H1 (cell line): ENCODE measurements around the gene BCL2. TPM values are rescaled to one million over a fixed set of nuclear protein-coding genes. Genes with fewer than 3 reads are reported as not detected.

Experiments
- ASH2L ChIP-seq: fragments of 200-600, 300-600 bp; sonication (generic); IDR thresholded peaks from one replicate; pipeline ENCODE4 v1.7.1; 2017; ENCODE audit warnings: low read length
- JUND ChIP-seq: IDR thresholded peaks from 2 replicates; pipeline ENCODE4 v1.6.1; 2011; ENCODE audit warnings: mild to moderate bottlenecking, improper control_type of control experiment, low read length
- KDM5A ChIP-seq: fragments of 200-600 bp; IDR thresholded peaks from 2 replicates; pipeline ENCODE4 v1.7.1; 2012; ENCODE audit warnings: mild to moderate bottlenecking, low read length, inconsistent platforms, mixed read lengths
- PHF8 ChIP-seq: fragments of 200-600 bp; sonication (generic); conservative IDR thresholded peaks from 2 replicates; pipeline ENCODE4 v1.7.1; 2012; ENCODE audit warnings: low read depth, mild to moderate bottlenecking, inconsistent platforms, low read length, moderate library complexity
- POLR2AphosphoS5 ChIP-seq: IDR thresholded peaks from 2 replicates; pipeline ENCODE4 v1.6.1; 2011; ENCODE audit warnings: low read depth, low read length
- RXRA ChIP-seq: IDR thresholded peaks from 2 replicates; pipeline ENCODE4 v1.6.1; 2011; ENCODE audit warnings: low read depth, mild to moderate bottlenecking, low read length, moderate library complexity; ENCODE audit not compliant: insufficient read depth
- TEAD4 ChIP-seq: IDR thresholded peaks from 2 replicates; pipeline ENCODE4 v1.6.1; 2012; ENCODE audit warnings: low read depth, low read length, inconsistent platforms, mixed read lengths
- YY1 ChIP-seq: IDR thresholded peaks from 2 replicates; pipeline ENCODE4 v1.6.1; 2011; ENCODE audit warnings: low read depth, mild to moderate bottlenecking, low read length
- polyA plus RNA-seq, 7 experiments: library from polyadenylated mRNA; depleted of rRNA in 3 of 7; stranded (reverse) in 5 of 7; unstranded in 2 of 7; fragments of >200 nt in 5 of 7; fragments of 200-250 nt in 2 of 7; gene quantifications; 1 replicate in 5 of 7; 2 replicates in 1 of 7; 4 replicates in 1 of 7; pipeline versions ENCODE4 v1.2.1 to v1.2.3, GENCODE V29; 2011 to 2013; ENCODE audit warnings: missing spikeins in 2 of 7, mixed read lengths in 2 of 7
- total RNA-seq: library from RNA; stranded (reverse); fragmentation: NEBNext Ultra II Directional; extraction: Animal tissue kit (Norgen Biotek cat#: 25700); gene quantifications from 2 replicates; pipeline ENCODE4 v1.2.1, GENCODE V29; 2021
- TF ChIP-seq, protein P1 (sequence below): fragments of 300-600 bp; sonication (generic); IDR thresholded peaks from 2 replicates; pipeline ENCODE4 v1.7.1; 2012; ENCODE audit warnings: low read length, moderate library complexity, mild to moderate bottlenecking, inconsistent platforms; ENCODE audit not compliant: insufficient replicate concordance

BCL2 gene
- total and polyA plus RNA-seq, 2 of the 8 experiments (the other 6 are each of a cell fraction or from before 2014, with no cell fraction given): 0.59 to 4.5 TPM

DNA sequence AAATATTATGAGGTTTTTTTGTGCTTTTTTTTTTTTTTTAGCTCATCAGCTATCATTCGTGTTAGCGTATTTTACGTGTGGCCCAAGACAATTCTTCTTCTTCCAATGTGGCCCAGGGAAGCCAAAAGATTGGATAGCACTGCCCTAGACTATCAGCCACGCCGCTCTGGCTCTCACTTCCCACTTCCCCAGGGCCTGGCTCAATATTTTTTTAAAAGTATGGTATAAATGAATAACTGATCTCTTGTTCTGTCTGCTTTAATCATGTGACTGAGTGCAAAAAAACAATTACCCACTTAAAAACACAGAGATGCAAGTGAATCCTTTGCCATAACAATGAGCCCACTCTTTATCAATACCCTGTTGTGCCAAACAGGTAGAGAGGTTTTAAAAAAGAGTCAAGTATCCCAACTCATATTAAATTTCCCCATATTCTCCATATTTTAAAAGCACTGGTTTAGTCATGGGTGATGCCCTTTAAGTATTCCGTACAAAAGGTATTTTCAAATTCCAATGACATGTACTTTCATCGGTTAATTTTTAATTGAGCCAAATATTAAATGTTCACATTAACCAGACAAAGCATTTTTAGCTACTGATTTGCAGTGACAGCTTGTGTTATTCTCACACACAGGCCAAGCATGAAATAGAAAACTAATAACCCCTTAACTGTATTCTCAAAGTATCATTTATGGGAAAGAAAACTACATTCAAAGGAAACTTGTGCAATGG lies 12.6 kb downstream of the BCL2 start (continued):
- TF ChIP-seq, protein P1, sequence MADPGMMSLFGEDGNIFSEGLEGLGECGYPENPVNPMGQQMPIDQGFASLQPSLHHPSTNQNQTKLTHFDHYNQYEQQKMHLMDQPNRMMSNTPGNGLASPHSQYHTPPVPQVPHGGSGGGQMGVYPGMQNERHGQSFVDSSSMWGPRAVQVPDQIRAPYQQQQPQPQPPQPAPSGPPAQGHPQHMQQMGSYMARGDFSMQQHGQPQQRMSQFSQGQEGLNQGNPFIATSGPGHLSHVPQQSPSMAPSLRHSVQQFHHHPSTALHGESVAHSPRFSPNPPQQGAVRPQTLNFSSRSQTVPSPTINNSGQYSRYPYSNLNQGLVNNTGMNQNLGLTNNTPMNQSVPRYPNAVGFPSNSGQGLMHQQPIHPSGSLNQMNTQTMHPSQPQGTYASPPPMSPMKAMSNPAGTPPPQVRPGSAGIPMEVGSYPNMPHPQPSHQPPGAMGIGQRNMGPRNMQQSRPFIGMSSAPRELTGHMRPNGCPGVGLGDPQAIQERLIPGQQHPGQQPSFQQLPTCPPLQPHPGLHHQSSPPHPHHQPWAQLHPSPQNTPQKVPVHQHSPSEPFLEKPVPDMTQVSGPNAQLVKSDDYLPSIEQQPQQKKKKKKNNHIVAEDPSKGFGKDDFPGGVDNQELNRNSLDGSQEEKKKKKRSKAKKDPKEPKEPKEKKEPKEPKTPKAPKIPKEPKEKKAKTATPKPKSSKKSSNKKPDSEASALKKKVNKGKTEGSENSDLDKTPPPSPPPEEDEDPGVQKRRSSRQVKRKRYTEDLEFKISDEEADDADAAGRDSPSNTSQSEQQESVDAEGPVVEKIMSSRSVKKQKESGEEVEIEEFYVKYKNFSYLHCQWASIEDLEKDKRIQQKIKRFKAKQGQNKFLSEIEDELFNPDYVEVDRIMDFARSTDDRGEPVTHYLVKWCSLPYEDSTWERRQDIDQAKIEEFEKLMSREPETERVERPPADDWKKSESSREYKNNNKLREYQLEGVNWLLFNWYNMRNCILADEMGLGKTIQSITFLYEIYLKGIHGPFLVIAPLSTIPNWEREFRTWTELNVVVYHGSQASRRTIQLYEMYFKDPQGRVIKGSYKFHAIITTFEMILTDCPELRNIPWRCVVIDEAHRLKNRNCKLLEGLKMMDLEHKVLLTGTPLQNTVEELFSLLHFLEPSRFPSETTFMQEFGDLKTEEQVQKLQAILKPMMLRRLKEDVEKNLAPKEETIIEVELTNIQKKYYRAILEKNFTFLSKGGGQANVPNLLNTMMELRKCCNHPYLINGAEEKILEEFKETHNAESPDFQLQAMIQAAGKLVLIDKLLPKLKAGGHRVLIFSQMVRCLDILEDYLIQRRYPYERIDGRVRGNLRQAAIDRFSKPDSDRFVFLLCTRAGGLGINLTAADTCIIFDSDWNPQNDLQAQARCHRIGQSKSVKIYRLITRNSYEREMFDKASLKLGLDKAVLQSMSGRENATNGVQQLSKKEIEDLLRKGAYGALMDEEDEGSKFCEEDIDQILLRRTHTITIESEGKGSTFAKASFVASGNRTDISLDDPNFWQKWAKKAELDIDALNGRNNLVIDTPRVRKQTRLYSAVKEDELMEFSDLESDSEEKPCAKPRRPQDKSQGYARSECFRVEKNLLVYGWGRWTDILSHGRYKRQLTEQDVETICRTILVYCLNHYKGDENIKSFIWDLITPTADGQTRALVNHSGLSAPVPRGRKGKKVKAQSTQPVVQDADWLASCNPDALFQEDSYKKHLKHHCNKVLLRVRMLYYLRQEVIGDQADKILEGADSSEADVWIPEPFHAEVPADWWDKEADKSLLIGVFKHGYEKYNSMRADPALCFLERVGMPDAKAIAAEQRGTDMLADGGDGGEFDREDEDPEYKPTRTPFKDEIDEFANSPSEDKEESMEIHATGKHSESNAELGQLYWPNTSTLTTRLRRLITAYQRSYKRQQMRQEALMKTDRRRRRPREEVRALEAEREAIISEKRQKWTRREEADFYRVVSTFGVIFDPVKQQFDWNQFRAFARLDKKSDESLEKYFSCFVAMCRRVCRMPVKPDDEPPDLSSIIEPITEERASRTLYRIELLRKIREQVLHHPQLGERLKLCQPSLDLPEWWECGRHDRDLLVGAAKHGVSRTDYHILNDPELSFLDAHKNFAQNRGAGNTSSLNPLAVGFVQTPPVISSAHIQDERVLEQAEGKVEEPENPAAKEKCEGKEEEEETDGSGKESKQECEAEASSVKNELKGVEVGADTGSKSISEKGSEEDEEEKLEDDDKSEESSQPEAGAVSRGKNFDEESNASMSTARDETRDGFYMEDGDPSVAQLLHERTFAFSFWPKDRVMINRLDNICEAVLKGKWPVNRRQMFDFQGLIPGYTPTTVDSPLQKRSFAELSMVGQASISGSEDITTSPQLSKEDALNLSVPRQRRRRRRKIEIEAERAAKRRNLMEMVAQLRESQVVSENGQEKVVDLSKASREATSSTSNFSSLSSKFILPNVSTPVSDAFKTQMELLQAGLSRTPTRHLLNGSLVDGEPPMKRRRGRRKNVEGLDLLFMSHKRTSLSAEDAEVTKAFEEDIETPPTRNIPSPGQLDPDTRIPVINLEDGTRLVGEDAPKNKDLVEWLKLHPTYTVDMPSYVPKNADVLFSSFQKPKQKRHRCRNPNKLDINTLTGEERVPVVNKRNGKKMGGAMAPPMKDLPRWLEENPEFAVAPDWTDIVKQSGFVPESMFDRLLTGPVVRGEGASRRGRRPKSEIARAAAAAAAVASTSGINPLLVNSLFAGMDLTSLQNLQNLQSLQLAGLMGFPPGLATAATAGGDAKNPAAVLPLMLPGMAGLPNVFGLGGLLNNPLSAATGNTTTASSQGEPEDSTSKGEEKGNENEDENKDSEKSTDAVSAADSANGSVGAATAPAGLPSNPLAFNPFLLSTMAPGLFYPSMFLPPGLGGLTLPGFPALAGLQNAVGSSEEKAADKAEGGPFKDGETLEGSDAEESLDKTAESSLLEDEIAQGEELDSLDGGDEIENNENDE: no peak
- TF ChIP-seq KDM5A (no peak), PHF8 (no peak), JUND (no peak), ASH2L (no peak), YY1 (no peak), RXRA (no peak), TEAD4 (no peak), POLR2AphosphoS5 (no peak)
- TF ChIP-seq, all 59 proteins: peak for 0
